Endometrial microvascular endothelial cells (primary cell): ENCODE data around the gene IFITM2. TPM values are rescaled to one million over a fixed set of nuclear protein-coding genes. Genes with fewer than 3 reads are reported as not detected.

Source experiments
- in situ Hi-C: cut with HindIII; loops from 2 replicates; pipeline ENCODE4 v1.10.0; 2017; ENCODE audit warnings: low sequenced_read_pairs, low pct_unique_long_range_greater_than_20kb; ENCODE audit errors: inconsistent ontology term
- total RNA-seq: library from RNA; depleted of rRNA; stranded (reverse); fragments of >200 nt; gene quantifications from one replicate; pipeline ENCODE4 v1.2.3, GENCODE V29; 2015; ENCODE audit errors: inconsistent ontology term

The IFITM2 gene
- total RNA-seq, 1 donor from 2014 or later = 233 TPM

DNA sequence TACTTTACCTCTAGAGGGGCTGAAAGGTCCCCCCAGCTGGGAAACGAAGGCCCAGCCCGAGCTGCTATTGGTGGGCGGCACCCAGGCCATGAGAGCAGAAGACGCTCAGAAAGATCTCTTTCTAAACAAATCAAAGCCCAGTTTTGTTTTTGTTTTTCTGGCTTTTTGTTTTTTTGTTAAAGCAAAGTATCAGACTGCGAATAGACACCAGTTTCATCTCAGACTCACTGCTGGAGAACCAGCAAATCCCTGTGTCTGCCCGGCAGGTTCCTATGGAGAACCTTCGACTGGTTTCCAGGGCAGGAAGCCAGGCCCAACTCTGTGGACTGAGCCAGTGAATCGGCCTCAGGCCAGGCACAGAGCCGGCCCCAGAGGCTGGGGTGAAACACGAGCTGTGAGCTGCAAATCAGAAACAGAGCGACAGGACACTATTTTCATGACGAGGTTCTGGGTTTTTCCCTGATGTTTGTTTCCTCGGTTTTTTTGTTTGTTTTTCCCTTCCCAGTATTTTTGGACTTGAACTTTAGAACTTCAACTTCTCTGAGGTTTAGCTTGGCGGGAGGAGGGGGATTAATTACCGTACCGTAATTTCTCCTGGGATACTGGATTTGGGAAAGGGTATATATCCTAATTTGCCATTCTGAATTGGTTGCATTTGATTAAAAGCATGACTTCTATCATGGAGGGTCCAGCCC, 45.7 kb downstream of the IFITM2 start:
- in situ Hi-C loops = no loop called here

DNA sequence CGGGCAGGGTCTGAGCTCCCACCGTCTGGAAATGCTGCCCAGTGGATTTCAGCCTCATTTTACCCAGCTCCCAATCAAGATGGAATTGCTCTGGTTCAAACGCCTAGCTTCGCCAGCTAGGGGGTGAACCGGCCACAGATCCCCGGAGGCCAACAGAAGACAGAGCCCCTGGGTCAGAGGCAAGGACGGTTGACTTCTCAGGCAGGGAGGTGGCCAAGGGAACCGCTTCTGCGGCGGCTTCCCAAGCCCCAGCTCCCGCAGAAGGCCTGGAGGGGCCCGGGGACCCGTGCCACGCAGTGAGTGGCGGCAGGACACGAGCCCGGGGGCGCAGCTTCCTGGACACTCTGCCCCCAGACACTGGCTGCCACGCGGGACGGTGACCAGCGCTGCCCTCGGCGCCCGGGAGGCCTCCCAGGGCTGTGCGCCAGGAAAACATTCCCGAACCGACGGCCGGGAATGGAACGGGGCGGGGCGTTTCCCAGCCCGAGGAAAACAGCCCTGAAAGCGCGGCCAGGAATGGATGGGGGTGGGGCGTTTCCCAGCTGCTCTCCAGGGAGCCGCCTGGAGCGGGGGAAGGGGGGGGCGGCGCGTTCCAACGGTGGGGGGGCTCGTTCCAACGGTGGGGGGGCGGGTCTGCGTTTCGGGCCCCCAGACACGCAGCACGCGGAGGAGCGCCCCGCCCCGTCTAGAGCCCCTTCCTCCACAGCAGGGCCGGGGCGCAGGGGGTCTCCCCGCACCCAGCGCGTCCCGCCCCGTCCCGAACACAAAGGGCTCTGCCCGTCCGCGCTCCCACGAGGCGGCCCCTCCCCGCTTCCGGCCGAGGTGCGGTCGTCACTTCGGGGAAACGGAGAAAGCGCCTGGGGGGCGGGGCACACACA, 48.2 kb downstream of the IFITM2 start:
- in situ Hi-C loops = no loop called here

DNA sequence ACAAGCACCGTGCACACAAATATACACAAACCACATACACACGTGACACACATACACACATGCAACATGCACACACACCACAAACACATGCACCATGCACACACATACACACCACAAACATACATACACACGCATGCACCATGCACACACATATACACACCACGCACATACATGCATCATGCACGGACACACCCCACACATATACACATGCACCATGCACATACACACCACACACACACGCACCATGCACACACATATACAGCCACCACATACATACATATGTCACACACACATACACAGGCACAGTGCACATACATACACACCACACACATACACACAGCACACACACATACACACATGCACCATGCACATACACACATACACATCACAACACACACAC, 49.0 kb downstream of the IFITM2 start:
- in situ Hi-C loops = no loop called here

DNA sequence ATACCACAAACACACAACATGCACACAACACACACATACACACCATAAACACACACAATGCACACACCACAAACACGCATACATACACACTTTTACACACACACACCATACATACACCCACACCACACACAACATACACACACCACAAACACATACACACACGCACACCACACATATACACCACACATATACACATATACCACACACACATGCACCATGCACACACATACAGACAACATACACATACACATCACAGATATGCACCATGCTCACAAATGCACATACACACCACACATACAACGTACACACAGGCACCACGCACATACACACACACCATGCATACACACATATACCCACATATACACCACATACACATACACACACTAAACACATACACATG, 50.0 kb downstream of the IFITM2 start:
- in situ Hi-C loops = no loop called here

DNA sequence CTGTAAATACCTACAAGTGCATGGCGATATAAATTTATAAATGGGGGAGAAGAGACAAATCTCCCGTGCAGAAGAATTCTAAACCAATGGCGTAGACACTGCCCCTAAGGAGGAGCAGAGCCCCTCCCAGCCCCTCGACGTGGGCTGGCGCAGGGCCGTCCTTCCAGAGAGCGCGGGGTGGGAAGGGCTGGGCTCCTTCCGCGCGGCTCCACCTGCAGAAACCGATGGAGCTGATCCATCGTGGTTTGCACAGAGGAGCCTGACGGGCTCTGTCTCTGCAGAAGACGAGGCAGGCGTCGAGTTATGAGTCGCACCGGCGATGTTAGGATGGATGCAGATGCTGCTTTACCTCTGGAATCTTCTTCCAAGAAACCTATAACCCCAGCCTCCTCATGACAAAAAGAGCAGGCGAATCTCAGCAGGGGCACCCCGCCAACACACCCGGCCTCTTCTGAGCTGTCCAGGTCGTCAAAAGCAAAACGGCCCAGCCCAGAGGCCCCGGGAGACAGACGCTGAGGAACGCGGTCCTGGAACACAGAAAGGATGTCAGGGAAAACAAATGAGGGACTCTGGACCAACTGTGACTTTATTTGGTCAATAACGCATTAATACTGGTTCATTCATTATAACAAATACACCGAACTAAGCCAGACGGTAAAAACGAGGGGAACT, 50.6 kb downstream of the IFITM2 start:
- in situ Hi-C loops = no loop called here

Other genes with a start within 250 kb of the IFITM2 start
- not detected for gene SCGB1C1, start 114.7 kb upstream of the IFITM2 start, total RNA-seq
- gene BET1L, start 100.4 kb upstream of the IFITM2 start, total RNA-seq = 26.9 TPM
- gene RIC8A, start 100.1 kb upstream of the IFITM2 start, total RNA-seq = 156 TPM
- gene SIRT3, start 71.5 kb upstream of the IFITM2 start, total RNA-seq = 14.0 TPM
- gene PSMD13, start 70.8 kb upstream of the IFITM2 start, total RNA-seq = 204 TPM
- gene NLRP6, start 29.4 kb upstream of the IFITM2 start, total RNA-seq = not detected
- 9.7 TPM for gene PGGHG, start 18.7 kb upstream of the IFITM2 start, total RNA-seq
- gene IFITM5, start 8.3 kb upstream of the IFITM2 start, total RNA-seq = not detected
- 26.2 TPM for gene IFITM1, start 6.2 kb downstream of the IFITM2 start, total RNA-seq
- gene IFITM3, start 13.0 kb downstream of the IFITM2 start, total RNA-seq = 231 TPM
- gene B4GALNT4, start 61.7 kb downstream of the IFITM2 start, total RNA-seq = 0.09 TPM
- gene PKP3, start 86.4 kb downstream of the IFITM2 start, total RNA-seq = not detected
- gene SIGIRR, start 107.2 kb downstream of the IFITM2 start, total RNA-seq = 71.1 TPM
- gene ANO9, start 134.2 kb downstream of the IFITM2 start, total RNA-seq = 0.09 TPM
- gene PTDSS2, start 142.5 kb downstream of the IFITM2 start, total RNA-seq = 43.1 TPM
- 278 TPM for gene RNH1, start 199.4 kb downstream of the IFITM2 start, total RNA-seq
- gene HRAS, start 227.8 kb downstream of the IFITM2 start, total RNA-seq = 82.1 TPM
- not detected for gene LRRC56, start 229.7 kb downstream of the IFITM2 start, total RNA-seq